HFF-Myc (cell line): ENCODE measurements around the gene TMEM213.

Experiments
- DNase-seq: peaks from one replicate; pipeline ENCODE4 v3.0.0-alpha.2; 2011; ENCODE audit warnings: low read depth; ENCODE audit errors: extremely low read depth
- H3K4me3 ChIP-seq: replicated peaks from 2 replicates; pipeline ENCODE4 v1.5.1; 2011; ENCODE audit warnings: low read depth, mild to moderate bottlenecking, control low read depth, low read length
- TF ChIP-seq, protein P1 (sequence below): IDR thresholded peaks from 2 replicates; pipeline ENCODE4 v1.5.1; 2012; ENCODE audit warnings: mild to moderate bottlenecking, low read depth, low read length, control low read depth; ENCODE audit errors: missing control alignments

TMEM213 gene

DNA sequence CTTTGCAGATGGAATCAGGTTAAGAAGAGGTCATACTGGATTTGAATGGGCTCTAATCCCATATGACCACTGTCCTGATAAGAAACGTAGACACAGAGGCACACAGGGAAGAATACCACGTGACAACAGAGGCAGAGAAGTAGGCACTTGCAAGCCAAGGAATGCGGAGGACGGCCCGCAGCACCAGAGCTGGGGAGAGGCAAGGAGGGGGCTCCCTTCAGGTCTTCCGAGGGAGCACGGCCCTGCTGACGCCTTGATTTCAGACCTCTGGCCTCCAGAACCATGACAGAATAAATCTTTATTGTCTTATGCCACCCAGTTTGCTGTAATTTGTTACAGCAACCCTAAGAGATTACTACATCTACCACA lies 44.7 kb upstream of the TMEM213 start:
- H3K4me3 ChIP-seq = no peak overlapping the region

GRCh38 chr7:138753610-138754009 lies 44.2 kb upstream of the TMEM213 start:
- H3K4me3 ChIP-seq = no peak overlapping the region
- TF ChIP-seq, protein P1, sequence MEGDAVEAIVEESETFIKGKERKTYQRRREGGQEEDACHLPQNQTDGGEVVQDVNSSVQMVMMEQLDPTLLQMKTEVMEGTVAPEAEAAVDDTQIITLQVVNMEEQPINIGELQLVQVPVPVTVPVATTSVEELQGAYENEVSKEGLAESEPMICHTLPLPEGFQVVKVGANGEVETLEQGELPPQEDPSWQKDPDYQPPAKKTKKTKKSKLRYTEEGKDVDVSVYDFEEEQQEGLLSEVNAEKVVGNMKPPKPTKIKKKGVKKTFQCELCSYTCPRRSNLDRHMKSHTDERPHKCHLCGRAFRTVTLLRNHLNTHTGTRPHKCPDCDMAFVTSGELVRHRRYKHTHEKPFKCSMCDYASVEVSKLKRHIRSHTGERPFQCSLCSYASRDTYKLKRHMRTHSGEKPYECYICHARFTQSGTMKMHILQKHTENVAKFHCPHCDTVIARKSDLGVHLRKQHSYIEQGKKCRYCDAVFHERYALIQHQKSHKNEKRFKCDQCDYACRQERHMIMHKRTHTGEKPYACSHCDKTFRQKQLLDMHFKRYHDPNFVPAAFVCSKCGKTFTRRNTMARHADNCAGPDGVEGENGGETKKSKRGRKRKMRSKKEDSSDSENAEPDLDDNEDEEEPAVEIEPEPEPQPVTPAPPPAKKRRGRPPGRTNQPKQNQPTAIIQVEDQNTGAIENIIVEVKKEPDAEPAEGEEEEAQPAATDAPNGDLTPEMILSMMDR = no peak
- DNase-seq = no peak

More for the DNA sequence above, 44.7 kb upstream of the TMEM213 start:
- TF ChIP-seq, protein P1 = no peak
- no peak for DNase-seq

GRCh38 chr7:138755331-138755747 lies 42.5 kb upstream of the TMEM213 start:
- no peak overlapping the region for H3K4me3 ChIP-seq
- DNase-seq = no peak
- TF ChIP-seq, protein P1 = no peak

DNA sequence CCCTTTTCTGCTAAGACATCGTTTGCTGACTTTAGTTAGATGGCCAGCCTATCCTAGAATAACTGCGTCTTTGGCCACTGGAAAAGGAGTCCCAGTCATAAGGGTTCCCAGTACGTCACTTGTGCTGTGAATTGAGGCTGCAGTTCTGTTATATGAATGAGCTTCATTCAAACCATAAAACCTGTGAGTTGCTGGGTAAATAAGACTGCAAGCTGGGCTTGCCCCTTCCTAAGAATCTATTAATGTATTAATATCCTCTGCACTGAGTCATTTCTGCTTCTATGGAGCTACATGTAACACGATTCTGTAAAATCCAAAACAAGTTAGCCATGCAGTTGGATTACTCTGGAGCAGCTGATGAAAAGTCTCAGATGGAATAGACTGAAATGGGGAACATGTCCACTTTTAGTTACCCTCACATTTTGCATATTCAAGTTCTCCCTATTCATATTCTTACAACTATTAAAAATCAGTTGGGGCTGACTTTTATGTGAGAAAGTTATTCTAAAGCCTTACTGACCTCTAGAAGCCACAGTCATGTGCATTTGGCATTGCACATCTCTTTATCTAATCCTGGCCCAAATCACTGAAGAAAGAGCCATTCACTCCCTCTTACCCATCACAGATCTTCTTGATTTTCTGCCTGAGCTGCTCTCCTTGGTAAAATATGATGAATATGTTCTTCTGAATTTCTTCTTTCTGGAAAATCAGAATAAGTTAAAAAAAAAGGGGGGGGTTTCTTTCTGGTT lies 41.8 kb upstream of the TMEM213 start:
- TF ChIP-seq, protein P1 = no peak
- H3K4me3 ChIP-seq = no peak overlapping the region
- DNase-seq = no peak

DNA sequence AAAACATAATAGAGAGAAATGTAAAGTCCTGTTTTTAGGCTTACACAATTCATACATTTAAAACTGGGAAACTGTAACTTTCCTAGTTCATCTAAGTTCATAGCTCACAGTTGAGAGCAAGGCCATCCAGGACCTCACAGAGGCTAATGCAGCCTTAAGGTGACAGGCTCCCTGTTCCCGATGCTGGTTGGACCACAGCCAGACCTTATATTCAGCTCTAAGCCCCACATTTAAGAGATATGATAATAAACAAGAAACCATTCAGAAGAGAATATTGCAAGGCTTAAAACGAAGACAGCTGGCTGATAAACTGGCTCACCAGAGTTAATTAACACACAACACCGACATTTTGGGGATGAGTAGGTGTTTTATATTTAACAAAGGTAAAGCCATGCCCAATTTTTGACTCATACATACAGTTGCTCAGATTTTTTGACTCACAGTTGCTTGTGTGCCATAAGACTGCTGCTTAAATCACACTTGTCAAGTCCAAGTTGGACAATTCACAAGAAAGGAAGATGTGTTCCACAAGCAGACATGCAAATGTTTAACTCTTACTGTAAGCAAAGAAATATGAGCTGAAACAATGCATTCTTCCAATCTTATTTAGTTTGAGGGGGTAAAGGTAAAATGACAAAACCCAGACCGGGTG lies 41.1 kb upstream of the TMEM213 start:
- H3K4me3 ChIP-seq = no peak overlapping the region
- TF ChIP-seq, protein P1 = no peak
- DNase-seq = no peak

DNA sequence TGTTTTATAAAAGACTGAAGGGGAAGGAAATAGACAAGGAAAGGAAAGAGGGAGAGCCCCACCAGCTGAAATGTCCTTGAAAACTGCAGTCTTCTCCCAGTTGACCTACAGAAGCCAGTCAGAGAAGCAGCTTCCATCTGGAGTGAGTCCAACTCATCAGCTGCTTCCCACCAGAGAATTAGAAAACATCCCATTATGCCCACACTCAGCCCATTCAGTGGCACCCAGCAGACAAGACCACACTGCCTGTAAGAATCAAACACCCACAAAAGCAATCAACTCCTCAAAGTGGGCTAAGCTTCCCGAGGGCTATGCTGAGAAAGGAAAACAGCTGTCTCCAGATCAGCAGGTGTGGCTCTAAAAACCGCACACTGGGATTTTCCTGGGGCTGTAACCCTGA lies 29.6 kb upstream of the TMEM213 start:
- TF ChIP-seq, protein P1 = no peak
- no peak for DNase-seq
- no peak overlapping the region for H3K4me3 ChIP-seq
